Measurements from ENCODE around the gene LRBA. TPM values are rescaled to one million over a fixed set of nuclear protein-coding genes. Genes with fewer than 3 reads are reported as not detected.

Gene LRBA
- total and polyA plus RNA-seq, 2 donors (not counting 1 experiment from before 2014, with no cell fraction given), result 16.4 to 36.7 TPM

DNA sequence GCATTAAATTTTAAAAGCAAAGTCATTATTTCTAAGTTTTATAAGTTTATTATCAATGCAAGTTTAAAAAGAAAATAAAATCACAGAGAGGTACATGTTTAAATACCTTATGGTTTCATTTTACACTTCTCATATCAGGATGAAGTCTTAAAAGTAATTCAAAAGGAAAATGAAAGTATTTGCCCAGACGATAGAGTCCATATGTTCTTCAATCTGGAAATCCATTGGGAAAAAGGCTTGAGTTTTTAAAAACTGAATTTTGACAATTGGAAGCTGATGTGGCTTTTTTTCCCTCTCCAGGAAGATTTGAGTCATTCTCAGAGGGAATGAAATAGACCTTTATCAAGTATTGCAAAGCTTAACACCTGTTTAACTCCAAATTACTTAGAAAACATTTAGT lies 396.0 kb downstream of the LRBA start:
- Histone ChIP-seq H3K4me2 (ENCODE audit: extremely low read depth, insufficient read depth, low read length) (peak overlapping the region; percentile 28), H3K9ac (ENCODE audit: insufficient read depth, low read length) (no peak overlapping the region), H3K4me1 (ENCODE audit: control insufficient read depth, extremely low read depth, insufficient read depth, low read length) (no peaks in the 10 kb centered on the region), H2AFZ (ENCODE audit: low read length) (peak overlapping the region; percentile 17), H4K20me1 (ENCODE audit: control insufficient read depth, extremely low read depth, insufficient read depth, low read length) (no peaks in the 10 kb centered on the region), H3K9me3 (ENCODE audit: control insufficient read depth, insufficient read depth, low read depth, low read length) (no peaks in the 10 kb centered on the region), H3K27ac (ENCODE audit: insufficient read depth, low read length) (no peak overlapping the region), H3K79me2 (ENCODE audit: control insufficient read depth, insufficient read depth, low read length) (no peaks in the 10 kb centered on the region), H3K36me3 (ENCODE audit: control insufficient read depth, insufficient read depth, low read length) (no peaks in the 10 kb centered on the region), H3K4me3 (replicated peaks in 1 of 4; ENCODE audit: control extremely low read depth in 1 of 4, insufficient read depth in 1 of 4, low read depth in 3 of 4, low read length in 4 of 4) (peak overlapping the region in 2 of 4 experiments; percentile 17 to 38), H3K27me3 (ENCODE audit: control insufficient read depth, insufficient read depth, low read length) (no peaks in the 10 kb centered on the region)
- peak; percentile 2 to 39 for DNase-seq (ENCODE audit: low read depth in 2 of 2)
- TF ChIP-seq EZH2 (IDR thresholded peaks at IDR 0.05; ENCODE audit: low read length, missing control alignments), result no peak
- TF ChIP-seq, protein P1, sequence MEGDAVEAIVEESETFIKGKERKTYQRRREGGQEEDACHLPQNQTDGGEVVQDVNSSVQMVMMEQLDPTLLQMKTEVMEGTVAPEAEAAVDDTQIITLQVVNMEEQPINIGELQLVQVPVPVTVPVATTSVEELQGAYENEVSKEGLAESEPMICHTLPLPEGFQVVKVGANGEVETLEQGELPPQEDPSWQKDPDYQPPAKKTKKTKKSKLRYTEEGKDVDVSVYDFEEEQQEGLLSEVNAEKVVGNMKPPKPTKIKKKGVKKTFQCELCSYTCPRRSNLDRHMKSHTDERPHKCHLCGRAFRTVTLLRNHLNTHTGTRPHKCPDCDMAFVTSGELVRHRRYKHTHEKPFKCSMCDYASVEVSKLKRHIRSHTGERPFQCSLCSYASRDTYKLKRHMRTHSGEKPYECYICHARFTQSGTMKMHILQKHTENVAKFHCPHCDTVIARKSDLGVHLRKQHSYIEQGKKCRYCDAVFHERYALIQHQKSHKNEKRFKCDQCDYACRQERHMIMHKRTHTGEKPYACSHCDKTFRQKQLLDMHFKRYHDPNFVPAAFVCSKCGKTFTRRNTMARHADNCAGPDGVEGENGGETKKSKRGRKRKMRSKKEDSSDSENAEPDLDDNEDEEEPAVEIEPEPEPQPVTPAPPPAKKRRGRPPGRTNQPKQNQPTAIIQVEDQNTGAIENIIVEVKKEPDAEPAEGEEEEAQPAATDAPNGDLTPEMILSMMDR (conservative IDR thresholded peaks at IDR 0.05 in 1 of 2, IDR thresholded peaks at IDR 0.05 in 1 of 2; ENCODE audit: low read depth in 1 of 2, low read length in 2 of 2), result no peak

DNA sequence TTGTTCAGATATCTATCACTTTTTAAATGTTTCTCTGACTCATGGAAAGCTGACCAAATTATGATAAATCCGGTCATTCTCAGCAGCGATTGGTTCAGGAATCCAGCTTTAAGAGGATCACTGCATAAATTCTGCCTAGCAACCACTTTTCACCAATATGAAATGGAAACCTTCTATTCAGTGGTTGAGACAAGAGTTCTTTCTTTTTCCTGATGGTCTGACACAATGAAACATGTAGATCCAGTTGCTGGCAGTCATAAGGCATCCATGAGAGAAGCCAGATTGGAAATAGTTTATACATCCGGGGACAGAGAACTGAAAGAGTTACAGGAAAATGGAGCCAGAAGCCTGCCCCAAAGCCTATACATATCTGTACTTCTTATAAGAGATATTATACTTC lies 406.0 kb downstream of the LRBA start:
- no peak overlapping the region for H3K27ac ChIP-seq (ENCODE audit: insufficient read depth, low read length)
- H3K4me3 ChIP-seq (replicated peaks in 1 of 4; ENCODE audit: control extremely low read depth in 1 of 4, insufficient read depth in 1 of 4, low read depth in 3 of 4, low read length in 4 of 4), result no peak overlapping the region
- H3K4me1 ChIP-seq (ENCODE audit: control insufficient read depth, extremely low read depth, insufficient read depth, low read length), result no peaks in the 10 kb centered on the region
- no peak overlapping the region for H3K9ac ChIP-seq (ENCODE audit: insufficient read depth, low read length)
- peak in 1 of 2 donors; percentile 13 for DNase-seq (ENCODE audit: low read depth in 2 of 2)
- H3K79me2 ChIP-seq (ENCODE audit: control insufficient read depth, insufficient read depth, low read length), result no peaks in the 10 kb centered on the region
- TF ChIP-seq, protein P1 (conservative IDR thresholded peaks at IDR 0.05 in 1 of 2, IDR thresholded peaks at IDR 0.05 in 1 of 2; ENCODE audit: low read depth in 1 of 2, low read length in 2 of 2), result no peak
- TF ChIP-seq EZH2 (IDR thresholded peaks at IDR 0.05; ENCODE audit: low read length, missing control alignments), result no peak
- no peak overlapping the region for H2AFZ ChIP-seq (ENCODE audit: low read length)
- H3K27me3 ChIP-seq (ENCODE audit: control insufficient read depth, insufficient read depth, low read length), result no peaks in the 10 kb centered on the region
- no peaks in the 10 kb centered on the region for H3K36me3 ChIP-seq (ENCODE audit: control insufficient read depth, insufficient read depth, low read length)
- H4K20me1 ChIP-seq (ENCODE audit: control insufficient read depth, extremely low read depth, insufficient read depth, low read length), result no peaks in the 10 kb centered on the region
- no peak overlapping the region for H3K4me2 ChIP-seq (ENCODE audit: extremely low read depth, insufficient read depth, low read length)
- H3K9me3 ChIP-seq (ENCODE audit: control insufficient read depth, insufficient read depth, low read depth, low read length), result no peaks in the 10 kb centered on the region

DNA sequence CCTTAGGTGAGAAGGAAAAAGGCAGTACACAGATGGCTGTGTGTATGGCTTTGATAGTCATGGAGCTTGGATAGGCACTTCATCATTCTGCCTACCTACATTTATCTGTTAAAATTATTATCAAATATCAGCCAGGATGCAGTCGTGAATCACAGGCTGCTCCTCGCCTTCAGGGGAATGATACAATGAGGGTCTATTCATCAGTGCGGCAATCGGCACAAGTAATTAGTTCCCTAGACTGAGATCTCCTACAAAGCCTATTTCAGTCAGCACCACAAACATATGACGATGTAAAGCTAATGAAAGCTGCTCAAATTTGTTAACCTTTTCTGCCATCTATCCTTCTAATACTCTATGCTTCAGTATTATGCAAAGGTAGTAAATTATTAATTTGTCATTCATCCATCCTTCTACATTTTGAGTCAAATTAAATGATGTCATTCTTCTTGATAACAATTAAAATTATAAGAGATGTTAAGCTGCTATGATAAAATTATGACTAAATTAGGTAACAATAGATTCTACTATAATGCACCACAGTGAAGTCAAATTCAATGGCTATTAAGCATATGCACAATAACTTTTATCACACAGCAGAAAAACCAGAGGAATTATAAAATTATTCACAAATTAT lies 414.2 kb downstream of the LRBA start:
- H2AFZ ChIP-seq (ENCODE audit: low read length), result no peak overlapping the region
- TF ChIP-seq, protein P1 (conservative IDR thresholded peaks at IDR 0.05 in 1 of 2, IDR thresholded peaks at IDR 0.05 in 1 of 2; ENCODE audit: low read depth in 1 of 2, low read length in 2 of 2), result no peak
- no peak for TF ChIP-seq EZH2 (IDR thresholded peaks at IDR 0.05; ENCODE audit: low read length, missing control alignments)
- no peaks in the 10 kb centered on the region for H3K79me2 ChIP-seq (ENCODE audit: control insufficient read depth, insufficient read depth, low read length)
- H3K9me3 ChIP-seq (ENCODE audit: control insufficient read depth, insufficient read depth, low read depth, low read length), result no peaks in the 10 kb centered on the region
- DNase-seq (ENCODE audit: low read depth in 2 of 2), result no peak
- no peak overlapping the region for H3K9ac ChIP-seq (ENCODE audit: insufficient read depth, low read length)
- no peaks in the 10 kb centered on the region for H4K20me1 ChIP-seq (ENCODE audit: control insufficient read depth, extremely low read depth, insufficient read depth, low read length)
- H3K4me1 ChIP-seq (ENCODE audit: control insufficient read depth, extremely low read depth, insufficient read depth, low read length), result no peaks in the 10 kb centered on the region
- no peak overlapping the region for H3K4me2 ChIP-seq (ENCODE audit: extremely low read depth, insufficient read depth, low read length)
- no peaks in the 10 kb centered on the region for H3K36me3 ChIP-seq (ENCODE audit: control insufficient read depth, insufficient read depth, low read length)
- H3K4me3 ChIP-seq (replicated peaks in 1 of 4; ENCODE audit: control extremely low read depth in 1 of 4, insufficient read depth in 1 of 4, low read depth in 3 of 4, low read length in 4 of 4), result no peak overlapping the region
- H3K27ac ChIP-seq (ENCODE audit: insufficient read depth, low read length), result no peak overlapping the region
- no peaks in the 10 kb centered on the region for H3K27me3 ChIP-seq (ENCODE audit: control insufficient read depth, insufficient read depth, low read length)

Measured in fibroblast of lung (primary cell).